Fibroblast of the aortic adventitia (primary cell): ENCODE measurements around the gene CARHSP1. TPM values are rescaled to one million over a fixed set of nuclear protein-coding genes. Genes with fewer than 3 reads are reported as not detected.
A peak's percentile ranks its signal among the peaks of the same experiment; 100 is the strongest.

Experiments
- DNase-seq: peaks from one replicate; pipeline ENCODE4 v3.0.0-alpha.2; 2010; ENCODE audit warnings: low read depth
- H3K4me3 ChIP-seq: 2 replicates; pipeline ENCODE4 v1.5.1; 2011; ENCODE audit warnings: low read depth, mild to moderate bottlenecking, control low read depth, low read length, moderate library complexity
- total RNA-seq: library from RNA; depleted of rRNA; stranded (reverse); fragments of >200 nt; gene quantifications from 2 replicates; pipeline ENCODE4 v1.2.3, GENCODE V29; 2012; ENCODE audit warnings: low replicate concordance
- TF ChIP-seq, protein P1 (sequence below): IDR thresholded peaks from 2 replicates; pipeline ENCODE4 v1.5.1; 2011; ENCODE audit warnings: mild to moderate bottlenecking, low read length, control low read depth, inconsistent platforms; ENCODE audit not compliant: insufficient read depth

The CARHSP1 gene
- total RNA-seq, 1 donor, result 66.5 TPM

- no peak for DNase-seq
- TF ChIP-seq, protein P1, sequence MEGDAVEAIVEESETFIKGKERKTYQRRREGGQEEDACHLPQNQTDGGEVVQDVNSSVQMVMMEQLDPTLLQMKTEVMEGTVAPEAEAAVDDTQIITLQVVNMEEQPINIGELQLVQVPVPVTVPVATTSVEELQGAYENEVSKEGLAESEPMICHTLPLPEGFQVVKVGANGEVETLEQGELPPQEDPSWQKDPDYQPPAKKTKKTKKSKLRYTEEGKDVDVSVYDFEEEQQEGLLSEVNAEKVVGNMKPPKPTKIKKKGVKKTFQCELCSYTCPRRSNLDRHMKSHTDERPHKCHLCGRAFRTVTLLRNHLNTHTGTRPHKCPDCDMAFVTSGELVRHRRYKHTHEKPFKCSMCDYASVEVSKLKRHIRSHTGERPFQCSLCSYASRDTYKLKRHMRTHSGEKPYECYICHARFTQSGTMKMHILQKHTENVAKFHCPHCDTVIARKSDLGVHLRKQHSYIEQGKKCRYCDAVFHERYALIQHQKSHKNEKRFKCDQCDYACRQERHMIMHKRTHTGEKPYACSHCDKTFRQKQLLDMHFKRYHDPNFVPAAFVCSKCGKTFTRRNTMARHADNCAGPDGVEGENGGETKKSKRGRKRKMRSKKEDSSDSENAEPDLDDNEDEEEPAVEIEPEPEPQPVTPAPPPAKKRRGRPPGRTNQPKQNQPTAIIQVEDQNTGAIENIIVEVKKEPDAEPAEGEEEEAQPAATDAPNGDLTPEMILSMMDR, result no peak
- no peak overlapping the region for H3K4me3 ChIP-seq
Measured at GRCh38 chr16:8887431-8887765, 18.6 kb upstream of the CARHSP1 start.

DNA sequence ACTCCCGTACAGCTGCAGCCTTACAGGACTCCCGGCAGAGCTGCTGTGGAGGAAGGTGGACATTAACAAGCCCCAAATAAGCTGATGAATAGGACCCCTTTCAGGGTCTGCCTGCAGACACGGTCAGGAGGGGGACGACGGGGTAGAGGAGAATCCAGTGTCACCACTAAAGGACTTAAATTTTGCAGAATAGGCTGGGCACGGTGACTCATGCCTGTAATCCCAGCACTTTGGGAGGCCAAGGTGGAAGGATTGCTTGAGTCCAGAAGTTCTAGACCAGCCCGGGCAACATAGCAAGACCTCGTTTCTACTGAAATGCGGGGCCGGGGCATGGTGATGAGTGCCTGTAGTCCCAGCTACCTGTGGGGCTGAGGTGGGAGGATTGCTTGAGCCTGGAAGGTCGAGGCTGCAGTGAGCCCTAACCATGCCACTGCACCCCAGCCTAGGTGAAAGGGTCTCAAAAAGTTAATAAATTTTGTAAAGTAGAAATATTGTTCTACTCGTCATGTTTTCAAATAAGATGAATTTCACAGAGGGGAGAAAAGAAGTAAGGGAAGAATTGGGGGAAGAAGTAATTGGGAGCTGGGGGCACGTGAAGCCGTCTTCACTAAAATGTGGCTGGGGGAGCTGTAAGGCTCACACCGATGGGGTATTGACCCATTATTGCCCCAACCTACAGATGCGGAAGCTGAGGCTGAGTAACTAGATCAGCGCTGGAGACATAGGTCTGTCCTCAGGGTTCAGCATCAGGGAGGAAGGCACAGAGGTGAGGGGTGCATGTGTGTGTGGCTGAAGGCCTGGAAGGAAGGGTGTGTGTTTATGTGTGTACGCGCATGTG is 18.0 kb upstream of the CARHSP1 start:
- H3K4me3 ChIP-seq, result no peak overlapping the region
- TF ChIP-seq, protein P1, result no peak
- DNase-seq, result no peak

DNA sequence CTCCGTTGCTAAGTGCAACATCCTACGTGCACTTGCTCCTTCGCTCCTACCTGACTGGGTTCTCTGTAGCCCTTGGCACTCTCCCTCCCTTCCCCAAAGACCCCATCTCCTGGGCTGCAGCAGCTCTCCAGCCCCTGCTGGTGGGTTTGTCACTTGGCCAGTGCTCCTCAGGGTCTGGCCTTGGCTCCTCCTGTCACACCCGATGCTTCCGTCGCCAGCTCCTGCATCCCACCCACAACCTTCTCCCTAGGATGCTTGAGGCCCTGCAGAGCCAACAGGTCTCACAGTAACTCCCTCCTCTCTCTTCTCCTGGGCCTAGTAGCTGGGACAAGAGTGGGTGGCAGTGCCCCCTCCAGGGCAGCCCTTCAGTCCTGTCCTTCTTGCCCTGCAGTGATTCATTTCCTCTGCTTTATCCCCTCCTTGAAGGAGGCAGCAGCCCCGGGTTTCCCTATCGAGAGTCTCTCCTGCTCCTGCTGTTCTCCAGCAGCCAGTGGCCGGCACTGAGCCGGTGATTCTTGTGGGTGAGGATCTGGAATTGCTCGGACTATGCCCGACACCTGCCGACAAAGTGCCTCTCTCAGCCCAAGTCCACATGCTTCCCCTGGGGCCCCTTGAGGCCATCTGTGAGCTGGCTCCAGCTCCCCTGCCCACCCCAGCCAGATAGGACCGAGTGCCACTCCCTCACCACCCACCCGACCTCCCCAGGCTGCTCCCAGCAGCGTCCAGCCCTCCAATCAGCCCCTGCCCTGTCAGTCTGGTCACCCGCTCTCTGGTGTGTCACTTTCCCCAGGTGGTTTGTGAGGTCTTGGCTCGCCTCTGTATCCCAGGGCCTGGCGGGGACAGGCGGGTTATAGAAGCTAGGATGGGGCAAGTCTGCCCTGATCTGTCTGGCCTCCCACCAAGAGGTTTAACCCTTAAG is 17.1 kb upstream of the CARHSP1 start:
- no peak overlapping the region for H3K4me3 ChIP-seq
- peak; percentile 24 for DNase-seq
- TF ChIP-seq, protein P1, result no peak

GRCh38 chr16:8882725-8883377 is 14.0 kb upstream of the CARHSP1 start:
- no peak for DNase-seq
- TF ChIP-seq, protein P1, result no peak
- no peak overlapping the region for H3K4me3 ChIP-seq

- H3K4me3 ChIP-seq, result no peak within 1 kb of the TSS
- TF ChIP-seq, protein P1, result no peak
- DNase-seq, result no peak
Measured at GRCh38 chr16:8882041-8882617, 13.3 kb upstream of the CARHSP1 start, which contains the start of gene LITAFD. Gene LITAFD (plus strand): TSS chr16:8882351. CDS start chr16:8884356, 2,005 bp downstream.

DNA sequence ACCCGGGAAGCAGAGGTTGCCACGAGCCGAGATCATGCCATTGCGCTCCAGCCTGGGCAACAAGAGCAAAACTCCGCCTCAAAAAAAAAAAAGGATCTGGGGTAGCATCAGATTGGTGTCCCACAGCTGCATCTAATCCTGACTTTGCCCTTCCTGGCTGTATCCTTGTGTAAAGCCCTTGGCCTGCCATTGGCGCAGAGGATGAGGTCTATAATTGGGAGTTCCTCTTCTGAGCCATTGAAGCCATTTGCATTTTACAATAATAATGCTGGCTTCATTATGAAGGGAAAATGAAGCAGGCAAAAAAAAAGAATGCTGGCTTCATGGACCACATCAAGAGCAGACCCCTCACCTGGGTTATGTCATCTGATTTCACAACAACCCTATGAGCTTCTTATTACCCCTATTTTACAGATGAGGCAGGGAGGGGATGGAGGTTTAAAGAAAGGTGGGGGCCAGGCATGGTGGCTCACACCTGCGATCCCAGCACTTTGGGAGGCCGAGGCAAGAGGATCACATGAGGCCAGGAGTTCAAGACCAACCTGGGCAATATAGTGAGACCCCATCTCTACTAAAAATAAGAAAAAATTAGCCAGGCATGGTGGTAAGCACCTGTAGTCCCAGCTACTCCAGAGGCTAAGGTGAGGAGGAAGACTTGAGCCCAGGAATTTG is 12.2 kb upstream of the CARHSP1 start:
- TF ChIP-seq, protein P1, result no peak
- no peak overlapping the region for H3K4me3 ChIP-seq
- DNase-seq, result no peak
